Head of caudate nucleus (tissue), 42 donors: ENCODE measurements around the gene FAM170B.

ENCODE experiments used
- DNase-seq, 42 donors: peaks; one replicate each; pipeline versions ENCODE4 v3.0.0 to v3.0.0-alpha.2; 2020 to 2021; ENCODE audit warnings: mixed read lengths in 7 of 42
- intact Hi-C: fragments of 100-400 bp; cut with DNase I; formaldehyde crosslinking; loops from one replicate; pipeline ENCODE4 v1.15.0; 2022

The FAM170B gene

DNA sequence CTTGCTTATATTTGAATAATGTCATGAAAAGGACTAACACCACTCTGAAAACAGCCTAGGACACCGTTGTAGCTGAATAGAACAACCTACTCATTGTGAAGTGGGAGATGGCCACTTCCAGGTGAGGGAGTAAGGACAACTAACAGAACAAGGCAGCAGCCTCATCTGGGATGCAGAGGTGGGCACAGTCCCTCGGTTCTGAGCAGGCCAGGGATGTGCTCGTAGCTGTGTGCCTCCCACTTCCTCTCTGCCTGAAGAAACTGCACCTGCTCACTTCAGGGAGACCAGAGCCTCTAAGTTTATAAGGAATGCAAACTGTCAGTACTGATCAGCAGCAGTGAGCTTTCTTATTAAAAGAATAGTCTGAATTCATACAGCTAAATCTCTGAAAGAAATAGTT, 21.0 kb downstream of the FAM170B start:
- intact Hi-C loops: no loop called here

DNA sequence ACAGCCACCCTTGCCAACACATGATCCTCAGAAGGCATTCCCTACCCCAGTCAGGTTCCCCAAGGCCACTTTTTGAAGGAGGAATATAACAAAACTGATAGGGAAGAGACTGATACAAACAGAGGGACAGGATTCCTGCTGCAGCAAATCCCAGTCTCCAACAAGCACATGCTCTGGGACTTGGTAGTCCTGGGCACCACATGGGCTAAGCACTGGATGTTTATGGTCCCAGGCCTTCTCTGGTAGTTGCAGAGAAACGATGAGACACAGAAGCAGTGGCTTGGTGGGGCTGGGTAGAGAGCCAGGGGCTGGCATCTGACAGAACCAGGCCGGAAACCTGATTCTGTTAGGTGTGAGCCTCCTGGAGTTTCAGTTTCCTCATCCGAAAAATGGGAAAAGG, 21.7 kb downstream of the FAM170B start:
- intact Hi-C loops: no loop called here

More for the DNA sequence above, 21.0 kb downstream of the FAM170B start:
- DNase-seq: peak in 2 of 42 donors; percentile 4 to 16

DNA sequence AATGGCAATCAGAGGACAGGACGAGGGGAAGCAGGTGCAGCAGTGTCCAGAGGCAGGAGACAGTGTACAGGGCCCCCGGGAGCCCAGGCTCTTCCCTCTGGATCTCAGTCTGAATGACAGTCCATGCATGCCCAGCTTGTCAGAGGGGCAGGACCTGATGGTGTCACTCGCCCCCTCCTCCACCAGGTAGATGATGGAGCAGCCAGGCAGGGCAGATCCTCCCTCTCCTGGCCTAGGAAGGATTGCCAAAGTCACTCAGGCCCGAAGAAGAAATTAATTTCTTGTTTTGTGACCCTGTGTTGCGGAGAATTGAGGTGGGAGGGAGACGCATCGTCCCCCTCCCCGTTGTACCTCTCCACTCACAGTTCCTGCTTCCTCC, 22.5 kb downstream of the FAM170B start:
- intact Hi-C loops: no loop called here
- peak in 1 of 42 donors; percentile 20 for DNase-seq

More for the DNA sequence above, 21.7 kb downstream of the FAM170B start:
- DNase-seq: peak in 1 of 42 donors; percentile 16

DNA sequence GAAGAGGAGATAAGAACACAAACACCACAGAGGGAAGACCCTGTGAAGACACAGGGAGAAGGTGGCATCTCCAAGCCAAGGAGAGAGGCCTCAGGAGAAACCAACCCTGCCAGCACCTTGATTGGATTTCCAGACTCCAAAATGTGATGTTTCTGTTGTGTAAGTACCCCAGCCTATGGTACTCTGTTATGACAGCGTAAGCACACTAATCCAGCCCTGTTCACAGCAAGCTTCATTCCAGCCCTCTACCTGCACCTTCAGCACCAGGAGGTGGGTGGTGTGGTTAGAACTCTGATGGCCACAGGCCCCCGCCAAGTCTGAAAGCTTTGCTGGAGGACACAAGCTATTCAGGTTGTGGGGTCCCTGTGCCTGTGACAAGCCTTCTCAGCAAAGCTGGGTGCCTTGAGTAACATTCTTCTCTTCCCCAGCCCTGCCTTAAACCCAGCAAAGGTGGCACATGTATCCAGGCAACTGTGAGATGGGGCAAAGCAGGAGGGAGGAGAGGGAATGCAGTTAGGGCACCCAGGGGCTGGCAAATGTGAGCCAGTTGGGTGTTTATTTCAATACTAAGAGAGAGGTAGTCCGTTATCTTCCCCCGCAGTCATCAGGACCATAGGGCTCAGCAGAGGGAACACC, 23.0 kb downstream of the FAM170B start:
- peak in 1 of 42 donors; percentile 22 for DNase-seq
- intact Hi-C loops: no loop called here

DNA sequence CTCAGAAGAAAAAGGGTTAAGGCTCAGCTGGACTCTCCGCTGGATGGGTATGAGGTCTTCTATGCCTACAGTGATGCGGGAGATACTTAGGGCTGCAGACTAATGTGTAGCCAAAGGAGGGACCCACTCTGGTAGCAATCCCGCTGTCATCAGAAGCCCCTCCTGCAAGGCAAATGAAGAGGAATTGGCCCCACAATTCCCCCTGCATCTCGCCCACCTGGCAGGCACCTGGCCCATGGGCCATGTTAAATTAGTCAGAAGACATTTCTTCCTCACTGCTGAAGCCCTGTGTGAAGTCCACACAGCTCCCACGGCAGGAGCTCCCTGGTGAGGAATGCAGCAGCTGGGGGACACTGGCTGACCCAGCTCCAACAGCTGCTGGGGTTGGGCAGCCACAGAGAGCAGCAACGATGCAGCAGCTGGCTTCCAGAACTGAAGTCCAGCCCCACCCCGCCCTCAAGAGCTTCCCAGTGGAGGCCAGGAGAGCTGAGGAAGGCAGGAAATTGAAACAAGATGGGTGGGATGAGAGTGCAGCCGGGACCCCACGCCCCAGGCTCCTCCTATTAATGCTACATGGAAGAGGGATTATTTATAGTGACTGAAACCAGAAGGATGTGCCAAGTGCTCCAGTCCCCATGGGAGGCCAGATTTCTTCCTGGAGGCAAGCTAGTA, 24.0 kb downstream of the FAM170B start:
- DNase-seq: peak in 9 of 42 donors; percentile 21 to 58 (median 38)
- intact Hi-C loops: loop anchor here (10.0 kb wide), 1 partner anchor 75 kb away; the partner anchor contains the start of gene TMEM273

DNA sequence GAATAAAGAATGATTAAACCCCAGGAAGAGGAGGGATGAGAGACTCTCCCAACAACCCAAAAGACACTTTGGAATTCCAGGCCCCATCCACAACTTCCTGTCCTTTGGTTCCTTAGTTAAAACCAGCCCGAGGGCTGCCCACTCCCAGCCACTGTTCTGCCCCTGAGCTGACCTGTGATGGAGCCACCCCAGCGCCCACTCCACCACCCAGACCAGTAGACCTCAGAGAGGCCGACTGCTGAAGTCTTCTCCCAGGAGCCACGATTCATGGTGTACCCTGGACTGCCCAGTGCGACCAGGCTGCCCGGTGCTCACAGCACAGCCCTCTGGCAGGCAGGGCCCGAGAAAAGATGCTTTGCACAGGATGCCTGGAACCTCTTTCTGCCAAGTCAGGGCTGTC, 25.2 kb downstream of the FAM170B start:
- intact Hi-C loops: loop anchor here (10.0 kb wide), 1 partner anchor 76 kb away; the partner anchor contains the start of gene TMEM273
- no peak for DNase-seq

- intact Hi-C loops: loop anchor here (10.0 kb wide), 1 partner anchor 77 kb away; the partner anchor contains the start of gene TMEM273
- DNase-seq: peak in 1 of 42 donors; percentile 13
These were observed 25.9 kb downstream of the FAM170B start for GRCh38 chr10:49107887-49108267.

GRCh38 chr10:49107111-49107886, 26.5 kb downstream of the FAM170B start:
- intact Hi-C loops: loop anchor here (10.0 kb wide), 1 partner anchor 78 kb away; the partner anchor contains the start of gene TMEM273
- peak in 1 of 42 donors; percentile 27 for DNase-seq

- intact Hi-C loops: loop anchor here (10.0 kb wide), 1 partner anchor 78 kb away; the partner anchor contains the start of gene TMEM273
- peak in 37 of 42 donors; percentile 17 to 72 (median 51) for DNase-seq
These were observed 27.4 kb downstream of the FAM170B start for GRCh38 chr10:49106451-49106850.

GRCh38 chr10:49105076-49105475, 28.7 kb downstream of the FAM170B start:
- intact Hi-C loops: loop anchor here (10.0 kb wide), 1 partner anchor 80 kb away; the partner anchor contains the start of gene TMEM273

DNA sequence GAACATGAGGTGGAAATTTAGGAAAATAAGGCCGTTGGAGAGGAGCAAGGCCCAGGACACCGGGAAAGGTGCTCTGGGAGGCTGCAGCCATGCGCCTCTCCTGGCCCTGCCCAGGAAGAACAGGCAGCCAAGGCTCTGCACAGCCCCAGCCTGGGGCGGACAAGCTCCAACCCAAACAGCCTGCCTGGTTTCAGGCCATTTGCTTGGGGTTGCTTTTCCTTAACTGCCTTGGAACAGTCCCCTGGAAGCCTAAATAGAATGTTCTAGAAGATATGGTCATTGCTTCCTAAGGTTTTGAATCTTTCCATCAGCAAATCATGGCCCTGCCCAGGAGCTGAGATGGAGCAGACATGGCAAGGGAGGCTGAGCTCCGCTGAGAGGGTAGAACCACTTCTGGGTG, 29.5 kb downstream of the FAM170B start:
- intact Hi-C loops: loop anchor here (10.0 kb wide), 1 partner anchor 80 kb away; the partner anchor contains the start of gene TMEM273
- DNase-seq: peak in 1 of 42 donors; percentile 28

More at GRCh38 chr10:49105076-49105475, 28.7 kb downstream of the FAM170B start:
- no peak for DNase-seq

DNA sequence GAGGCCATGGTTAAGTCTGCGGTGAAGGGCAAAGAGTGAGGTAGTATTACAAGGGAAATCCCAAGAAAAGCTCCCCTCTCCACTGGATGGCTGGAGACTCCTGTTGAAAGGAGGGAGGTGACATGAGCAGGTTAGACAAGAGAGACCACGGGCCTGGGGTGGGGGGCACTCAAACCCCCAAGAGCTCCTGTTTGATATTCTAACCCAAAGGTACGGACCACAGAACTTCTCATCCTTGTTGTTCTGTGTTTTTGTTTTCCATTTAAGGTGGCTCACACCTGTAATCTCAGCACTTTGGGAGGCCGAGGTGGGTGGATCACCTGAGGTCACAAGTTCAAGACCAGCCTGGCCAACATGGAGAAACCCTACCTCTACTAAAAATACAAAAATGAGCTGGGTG, 30.1 kb downstream of the FAM170B start:
- intact Hi-C loops: loop anchor here (10.0 kb wide), 1 partner anchor 81 kb away; the partner anchor contains the start of gene TMEM273

GRCh38 chr10:49099046-49099445, 34.8 kb downstream of the FAM170B start:
- intact Hi-C loops: no loop called here
- DNase-seq: peak in 4 of 42 donors; percentile 8 to 35 (median 24)

More for the DNA sequence above, 30.1 kb downstream of the FAM170B start:
- DNase-seq: peak in 2 of 42 donors; percentile 18 to 31

DNA sequence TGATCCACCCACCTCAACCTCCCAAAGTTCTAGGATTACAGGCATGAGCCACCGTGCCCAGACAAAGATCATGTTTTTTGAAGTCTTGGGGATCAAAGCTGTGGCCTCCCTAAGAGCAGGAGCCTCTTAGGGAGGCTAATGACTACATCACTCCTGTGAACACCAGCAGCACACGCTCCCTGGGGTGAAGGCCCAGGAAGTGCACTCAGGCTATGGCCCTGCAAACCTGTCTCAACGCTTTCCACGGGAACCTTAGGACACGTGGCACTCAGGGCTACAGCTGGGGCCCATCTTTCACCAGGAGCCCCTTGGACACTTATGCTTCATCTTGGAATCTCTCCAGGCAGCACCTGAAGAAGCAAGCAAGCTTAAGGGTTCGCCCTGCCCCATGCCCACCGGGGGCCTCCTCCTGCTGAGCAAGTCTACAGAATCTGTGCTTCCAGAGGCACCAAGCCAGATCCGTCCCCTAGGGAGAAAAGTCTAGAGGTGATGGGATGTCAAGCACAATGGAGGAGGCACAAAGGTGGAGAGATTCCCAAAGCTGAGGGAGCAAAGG, 36.9 kb downstream of the FAM170B start:
- peak in 5 of 42 donors; percentile 5 to 27 (median 7) for DNase-seq
- intact Hi-C loops: no loop called here

- intact Hi-C loops: no loop called here
- peak in 4 of 42 donors; percentile 9 to 26 (median 11) for DNase-seq
These were observed 39.2 kb downstream of the FAM170B start for GRCh38 chr10:49094646-49095045.

- peak in 4 of 42 donors; percentile 3 to 18 (median 10) for DNase-seq
These were observed 39.9 kb downstream of the FAM170B start for GRCh38 chr10:49093922-49094321.

GRCh38 chr10:49092477-49092876, 41.3 kb downstream of the FAM170B start:
- DNase-seq: peak in 3 of 42 donors; percentile 1 to 18 (median 4)
- intact Hi-C loops: no loop called here

More at GRCh38 chr10:49093922-49094321, 39.9 kb downstream of the FAM170B start:
- intact Hi-C loops: no loop called here

DNA sequence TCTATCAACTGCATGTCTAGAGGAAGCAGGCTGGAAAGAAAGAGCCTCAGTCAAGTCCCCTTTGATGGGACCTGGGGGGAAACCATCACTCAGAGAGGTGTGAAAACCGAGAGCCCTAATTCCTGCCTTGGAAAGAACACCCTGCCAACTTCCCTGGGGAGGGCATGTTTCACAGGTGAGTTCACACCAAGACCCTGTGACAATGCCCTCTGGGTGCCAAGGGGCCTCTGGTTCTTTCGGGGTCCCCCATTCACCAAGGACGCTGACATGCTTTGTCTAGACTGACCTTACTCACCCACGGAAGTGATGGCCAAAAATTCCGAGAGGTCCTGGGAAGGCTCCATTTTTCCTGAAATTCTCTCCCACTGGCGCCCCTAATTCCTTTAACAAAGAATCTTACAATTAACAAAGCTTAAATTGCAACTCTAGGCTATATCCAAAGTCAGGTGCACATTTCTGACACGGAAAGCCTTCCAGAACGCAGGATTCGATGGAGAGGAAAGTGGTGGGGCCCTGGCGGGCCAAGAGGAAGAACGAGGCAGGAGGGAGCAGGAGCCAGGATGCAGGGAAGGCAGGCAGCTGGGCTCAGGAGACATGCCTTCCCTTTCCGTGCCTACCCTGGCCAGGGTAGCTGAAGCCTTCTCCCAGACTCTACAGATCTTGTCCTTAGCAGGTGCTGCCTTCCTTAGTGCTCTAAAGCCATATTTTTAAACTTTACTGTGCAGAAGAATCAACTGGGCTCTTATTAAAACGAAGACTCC, 42.2 kb downstream of the FAM170B start:
- DNase-seq: peak in 4 of 42 donors; percentile 7 to 35 (median 16)
- intact Hi-C loops: no loop called here
